ENCODE results near the gene GATB.

Gene GATB

GRCh38 chr4:151631349-151631748, 129.5 kb downstream of the GATB start:
- no peak for TF ChIP-seq ZNF70 (CRISPR knock-in tag; IDR thresholded peaks at IDR 0.05)
- ATAC-seq, result no peak

GRCh38 chr4:151629097-151629783, 131.6 kb downstream of the GATB start:
- TF ChIP-seq CSDC2 (CRISPR knock-in tag; IDR thresholded peaks at IDR 0.05) (no peak), PPARA (CRISPR knock-in tag; IDR thresholded peaks at IDR 0.05; ENCODE audit: borderline replicate concordance) (no peak), BACH2 (CRISPR knock-in tag; IDR thresholded peaks at IDR 0.05; ENCODE audit: borderline replicate concordance) (no peak), TSHZ2 (CRISPR knock-in tag; IDR thresholded peaks at IDR 0.05) (no peak), ESRRG (CRISPR knock-in tag; IDR thresholded peaks at IDR 0.05) (no peak), SNAI2 (CRISPR knock-in tag; IDR thresholded peaks at IDR 0.05) (no peak), PATZ1 (CRISPR knock-in tag; IDR thresholded peaks at IDR 0.05; ENCODE audit: borderline replicate concordance) (no peak), ARNTL (CRISPR knock-in tag; IDR thresholded peaks at IDR 0.05; ENCODE audit: borderline replicate concordance, low read depth) (no peak), GLIS3 (CRISPR knock-in tag; IDR thresholded peaks at IDR 0.05) (no peak), ZNF8 (CRISPR knock-in tag; IDR thresholded peaks at IDR 0.05) (no peak), TCF4 (CRISPR knock-in tag; IDR thresholded peaks at IDR 0.05; ENCODE audit: borderline replicate concordance) (no peak), ZNF70 (CRISPR knock-in tag; IDR thresholded peaks at IDR 0.05) (no peak), TOX (CRISPR knock-in tag; IDR thresholded peaks at IDR 0.05; ENCODE audit: borderline replicate concordance) (no peak), POU6F1 (CRISPR knock-in tag; IDR thresholded peaks at IDR 0.05; ENCODE audit: borderline replicate concordance, low read depth) (no peak), ZFP3 (CRISPR knock-in tag; IDR thresholded peaks at IDR 0.05) (no peak), CSRNP3 (CRISPR knock-in tag; IDR thresholded peaks at IDR 0.05) (no peak), ZFP30 (CRISPR knock-in tag; IDR thresholded peaks at IDR 0.05) (no peak)
- ATAC-seq, result no peak

- TF ChIP-seq ZFP3 (CRISPR knock-in tag; IDR thresholded peaks at IDR 0.05) (no peak), ZFP30 (CRISPR knock-in tag; IDR thresholded peaks at IDR 0.05) (no peak), ZNF565 (CRISPR knock-in tag; conservative IDR thresholded peaks at IDR 0.05; ENCODE audit: low read depth) (no peak), TOX (CRISPR knock-in tag; IDR thresholded peaks at IDR 0.05; ENCODE audit: borderline replicate concordance) (no peak), ARNTL (CRISPR knock-in tag; IDR thresholded peaks at IDR 0.05; ENCODE audit: borderline replicate concordance, low read depth) (no peak), TCF4 (CRISPR knock-in tag; IDR thresholded peaks at IDR 0.05; ENCODE audit: borderline replicate concordance) (no peak), ESRRG (CRISPR knock-in tag; IDR thresholded peaks at IDR 0.05) (no peak), OSR1 (CRISPR knock-in tag; IDR thresholded peaks at IDR 0.05) (no peak), GLIS3 (CRISPR knock-in tag; IDR thresholded peaks at IDR 0.05) (no peak), SNAI2 (CRISPR knock-in tag; IDR thresholded peaks at IDR 0.05) (no peak)
- ATAC-seq, result peak; percentile 37
Observed at GRCh38 chr4:151628001-151628608, 132.7 kb downstream of the GATB start.

- peak; percentile 84 for ATAC-seq
- TF ChIP-seq PATZ1 (CRISPR knock-in tag; IDR thresholded peaks at IDR 0.05; ENCODE audit: borderline replicate concordance) (no peak), ZNF8 (CRISPR knock-in tag; IDR thresholded peaks at IDR 0.05) (no peak), TOX (CRISPR knock-in tag; IDR thresholded peaks at IDR 0.05; ENCODE audit: borderline replicate concordance) (no peak), ZNF70 (CRISPR knock-in tag; IDR thresholded peaks at IDR 0.05) (no peak), ZC3H10 (CRISPR knock-in tag; IDR thresholded peaks at IDR 0.05) (no peak), CSDC2 (CRISPR knock-in tag; IDR thresholded peaks at IDR 0.05) (no peak), CSRNP3 (CRISPR knock-in tag; IDR thresholded peaks at IDR 0.05) (no peak), ZFP3 (CRISPR knock-in tag; IDR thresholded peaks at IDR 0.05) (no peak), ARNTL (CRISPR knock-in tag; IDR thresholded peaks at IDR 0.05; ENCODE audit: borderline replicate concordance, low read depth) (no peak), ISL1 (CRISPR knock-in tag; IDR thresholded peaks at IDR 0.05) (no peak), OSR1 (CRISPR knock-in tag; IDR thresholded peaks at IDR 0.05) (no peak), BACH2 (CRISPR knock-in tag; IDR thresholded peaks at IDR 0.05; ENCODE audit: borderline replicate concordance) (no peak), RARB (CRISPR knock-in tag; IDR thresholded peaks at IDR 0.05) (no peak), GLIS3 (CRISPR knock-in tag; IDR thresholded peaks at IDR 0.05) (no peak)
Observed at GRCh38 chr4:151627491-151627890, 133.3 kb downstream of the GATB start.
